GM19193 (cell line): ENCODE data around the gene LAMA2.

Experiments used
- POLR2A ChIP-seq: IDR thresholded peaks from 4 replicates; pipeline ENCODE4 v1.6.1; 2011; ENCODE audit not compliant: insufficient read depth, insufficient read length; ENCODE audit errors: extremely low read depth

LAMA2 gene

DNA sequence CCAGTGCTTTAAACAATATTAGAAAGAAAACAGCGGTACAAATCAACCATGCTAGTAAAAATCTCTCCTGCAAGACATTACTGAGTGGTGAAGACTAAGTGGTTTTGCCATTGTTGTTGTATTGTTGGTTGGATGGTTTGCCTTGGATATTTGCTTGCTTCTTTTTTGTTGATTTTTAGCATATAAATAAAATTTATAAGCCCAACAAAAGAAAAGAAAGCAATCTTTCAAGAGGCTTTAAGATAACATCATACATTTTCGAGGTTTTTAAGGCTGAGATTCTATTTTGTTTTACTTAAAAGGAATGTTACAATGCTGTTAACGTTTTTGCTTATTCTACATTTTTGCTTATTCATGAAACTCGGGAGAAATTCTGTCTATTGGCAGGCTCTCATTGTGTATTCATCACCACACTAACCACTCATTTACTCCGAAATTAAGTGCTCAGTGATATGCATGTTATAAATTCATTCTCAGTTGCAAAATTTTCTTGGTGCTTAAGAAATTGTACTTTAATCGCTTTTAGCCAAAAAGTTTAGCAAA is 139.1 kb downstream of the LAMA2 start:
- no peak for TF ChIP-seq POLR2A

- TF ChIP-seq POLR2A = no peak
Observed at GRCh38 chr6:129026601-129027000, 143.7 kb downstream of the LAMA2 start.

GRCh38 chr6:129029778-129030177 is 146.8 kb downstream of the LAMA2 start:
- no peak for TF ChIP-seq POLR2A

- TF ChIP-seq POLR2A = no peak
Observed at GRCh38 chr6:129030215-129030614, 147.3 kb downstream of the LAMA2 start.

- no peak for TF ChIP-seq POLR2A
Observed at GRCh38 chr6:129031051-129031599, 148.2 kb downstream of the LAMA2 start.

DNA sequence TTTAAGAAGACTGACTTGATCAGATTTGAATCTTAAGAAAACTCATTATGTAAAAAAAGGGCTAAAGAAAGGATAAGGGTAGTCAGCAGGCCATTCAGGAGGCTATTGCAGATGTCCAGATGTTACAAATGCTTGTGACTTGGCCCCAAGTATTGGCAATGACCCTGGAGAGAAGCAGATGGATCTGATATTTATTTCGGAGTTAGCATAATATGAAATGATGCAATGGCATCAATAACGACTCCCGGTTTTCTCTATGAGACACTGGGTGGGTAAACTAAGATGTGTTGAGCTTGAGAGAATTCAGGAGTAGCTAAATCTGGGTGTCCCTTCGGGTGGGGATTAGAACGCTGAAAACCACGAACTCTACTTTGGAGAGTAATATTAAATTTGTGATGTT is 149.7 kb downstream of the LAMA2 start:
- no peak for TF ChIP-seq POLR2A

GRCh38 chr6:129033180-129033579 is 150.2 kb downstream of the LAMA2 start:
- no peak for TF ChIP-seq POLR2A

DNA sequence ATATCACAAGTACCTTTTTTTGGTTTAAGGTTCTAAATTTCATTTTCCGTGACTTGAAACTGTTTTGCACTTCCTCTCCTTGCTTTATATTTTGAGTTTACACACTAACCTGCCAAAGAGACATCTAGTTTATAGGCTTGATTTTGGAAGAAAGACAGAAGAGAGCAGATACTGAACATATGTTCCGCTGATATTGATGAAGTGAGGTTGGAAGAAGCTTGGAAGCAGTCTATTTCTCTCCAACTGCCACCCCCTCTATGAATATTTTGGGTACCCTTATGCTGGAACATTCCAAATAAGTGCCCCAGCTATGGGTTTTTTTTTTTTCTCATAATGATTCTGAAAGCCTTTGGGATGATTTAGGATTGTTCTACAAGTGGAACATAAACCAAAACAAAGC is 150.6 kb downstream of the LAMA2 start:
- TF ChIP-seq POLR2A = no peak

GRCh38 chr6:129041563-129041962 is 158.6 kb downstream of the LAMA2 start:
- TF ChIP-seq POLR2A = no peak

DNA sequence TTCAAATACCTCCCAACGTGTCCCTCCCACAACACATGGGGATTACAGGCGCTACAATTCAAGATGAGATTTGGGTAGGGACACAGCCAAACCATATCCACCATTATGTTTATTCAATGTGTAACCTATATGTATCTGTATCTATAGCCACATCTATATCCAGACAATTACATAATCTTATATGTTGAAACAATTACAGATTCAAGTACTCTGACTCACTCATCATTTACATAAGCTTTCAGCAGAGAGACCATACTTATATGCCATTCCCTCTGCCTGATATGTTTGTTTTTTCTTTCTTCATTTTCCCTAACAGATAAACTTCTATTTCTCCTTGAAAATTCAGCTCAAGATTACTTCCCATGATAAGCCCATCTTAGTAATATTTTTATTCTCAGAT is 163.6 kb downstream of the LAMA2 start:
- no peak for TF ChIP-seq POLR2A

DNA sequence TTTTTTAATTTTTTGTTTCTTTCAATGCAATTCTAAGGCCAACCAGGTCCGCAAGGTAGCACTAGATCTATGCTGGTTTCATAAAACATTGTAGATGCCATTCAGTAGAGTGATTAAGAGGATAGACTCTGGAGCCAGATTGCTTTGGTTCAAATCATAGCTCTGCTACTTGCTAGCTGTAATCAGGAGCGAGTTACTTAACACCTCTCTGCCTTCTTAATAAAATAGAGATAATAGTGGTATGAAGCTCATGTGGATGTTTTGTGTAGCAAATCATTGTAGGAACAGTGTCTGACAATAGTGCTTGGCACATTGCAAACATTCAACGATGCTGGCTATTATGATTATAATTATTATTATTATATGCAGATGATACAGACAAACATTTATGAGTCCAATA is 164.9 kb downstream of the LAMA2 start:
- no peak for TF ChIP-seq POLR2A

DNA sequence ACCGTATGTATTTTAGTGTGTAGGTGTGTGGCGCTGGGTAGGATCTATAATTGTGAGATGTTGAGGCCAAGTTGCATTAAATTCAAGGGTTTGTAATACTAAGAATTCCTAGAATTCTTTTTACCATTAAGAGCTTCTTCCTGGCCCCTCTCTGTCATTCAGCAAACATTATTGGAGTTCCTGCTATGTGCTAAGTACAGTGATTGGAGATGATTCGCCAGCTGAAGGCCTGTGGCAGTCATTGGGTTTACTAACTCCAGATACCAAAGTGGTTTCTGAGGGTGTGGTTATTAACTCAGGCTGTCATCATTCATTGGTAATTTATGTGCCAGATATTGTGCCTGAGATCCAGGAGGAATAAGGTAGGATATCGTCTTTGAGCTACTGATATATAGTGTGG is 167.1 kb downstream of the LAMA2 start:
- TF ChIP-seq POLR2A = no peak

DNA sequence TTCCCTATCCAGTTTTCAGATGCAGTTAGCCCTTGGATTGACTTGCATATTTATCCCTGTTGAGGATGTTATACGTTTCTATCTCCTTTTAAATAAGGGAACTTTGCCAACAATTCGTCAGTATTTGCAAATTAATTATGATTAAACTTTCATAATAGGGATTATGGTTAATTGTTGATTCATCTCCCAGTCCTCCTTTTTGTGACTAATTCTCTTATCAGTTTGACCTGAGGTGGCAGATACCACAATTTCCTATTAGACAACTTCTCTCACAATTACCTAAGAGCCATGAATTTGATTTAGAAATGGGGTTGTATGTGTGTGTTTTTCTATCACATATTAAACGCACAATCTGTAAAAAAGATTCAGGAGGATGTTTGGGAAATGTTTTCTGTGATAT is 172.9 kb downstream of the LAMA2 start:
- TF ChIP-seq POLR2A = no peak

DNA sequence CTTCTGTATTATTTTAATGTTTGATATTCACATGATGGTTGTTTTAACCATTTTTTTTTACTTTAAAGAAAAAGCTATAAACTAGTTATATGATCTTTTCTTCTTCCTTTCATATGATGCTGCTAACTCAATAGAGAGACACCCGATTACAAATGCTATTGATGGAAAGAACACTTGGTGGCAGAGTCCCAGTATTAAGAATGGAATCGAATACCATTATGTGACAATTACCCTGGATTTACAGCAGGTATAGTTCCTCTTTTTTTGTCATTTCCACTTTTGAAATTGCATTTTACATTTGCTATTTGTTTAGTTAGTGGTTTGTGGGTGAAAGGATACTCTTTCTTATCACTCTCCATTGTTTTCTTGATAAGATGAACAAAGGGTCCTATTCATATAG is 176.7 kb downstream of the LAMA2 start:
- no peak for TF ChIP-seq POLR2A

DNA sequence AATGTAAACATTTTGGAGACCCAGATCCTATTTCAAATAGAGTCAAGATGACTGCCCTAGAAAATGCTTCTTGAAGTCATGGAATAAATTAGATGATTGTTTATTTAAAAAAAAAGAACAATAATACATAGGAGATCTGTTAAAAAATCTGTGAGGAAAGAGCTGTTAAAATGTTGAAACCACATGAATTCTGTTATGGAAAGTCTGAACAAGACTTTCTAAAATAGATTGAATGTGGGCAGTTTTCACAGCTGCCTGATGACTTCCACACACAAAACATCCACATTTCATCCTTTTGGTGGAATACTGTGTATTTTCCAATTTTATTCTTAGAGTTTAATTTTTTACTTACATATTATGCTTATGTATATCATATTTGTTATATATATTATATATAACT is 186.1 kb downstream of the LAMA2 start:
- no peak for TF ChIP-seq POLR2A

DNA sequence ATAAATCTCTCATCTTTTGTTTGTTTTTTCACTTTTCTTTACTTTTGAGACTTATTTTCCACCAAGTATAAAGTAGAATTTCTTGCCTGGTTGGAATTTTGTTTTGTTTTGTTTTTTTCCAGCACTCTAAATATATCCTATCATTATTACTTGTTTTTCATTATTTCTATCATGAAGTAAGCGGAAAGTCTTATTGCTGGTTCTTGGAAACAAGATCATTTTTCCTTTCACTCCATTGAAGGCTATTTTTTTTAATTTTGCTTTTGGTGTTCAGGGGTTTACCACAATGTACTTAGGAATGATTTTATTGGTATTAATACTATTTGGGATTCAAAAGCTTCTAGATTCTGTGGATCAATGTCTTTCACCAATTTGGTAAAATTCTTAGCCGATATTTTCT is 190.1 kb downstream of the LAMA2 start:
- TF ChIP-seq POLR2A = no peak
